Mucosa of descending colon (tissue), 3 donors: ENCODE data around the gene LAMP5. TPM values are rescaled to one million over a fixed set of nuclear protein-coding genes. Genes with fewer than 3 reads are reported as not detected.

Experiments
- ATAC-seq: fragments of 200-7000 bp; cut with Tn5 transposase; one replicate; pipeline ENCODE4 v1.9.1; 2020; ENCODE audit warnings: mild to moderate bottlenecking, moderate library complexity
- DNase-seq, 3 donors: peaks; one replicate each; pipeline ENCODE4 v3.0.0-alpha.2; 2020
- H3K36me3 ChIP-seq: fragments of 200-600 bp; one replicate; pipeline ENCODE4 v1.8.0; 2021; ENCODE audit warnings: low read depth, mild to moderate bottlenecking
- H3K4me1 ChIP-seq: fragments of 200-600 bp; one replicate; pipeline ENCODE4 v1.8.0; 2021; ENCODE audit warnings: low read depth, mild to moderate bottlenecking
- H3K4me3 ChIP-seq: fragments of 200-600 bp; one replicate; pipeline ENCODE4 v1.8.0; 2021; ENCODE audit warnings: mild to moderate bottlenecking
- H3K9me3 ChIP-seq: fragments of 200-600 bp; one replicate; pipeline ENCODE4 v1.8.0; 2021; ENCODE audit warnings: mild to moderate bottlenecking
- intact Hi-C, 2 donors: fragments of 100-400 bp; cut with DNase I in 1 of 2; cut with micrococcal nuclease in 1 of 2; formaldehyde crosslinking; loops; one replicate each; pipeline versions ENCODE4 v1.11.0 to v1.11.1; 2022; cut with DNase I, micrococcal nuclease
- total RNA-seq, 3 donors: library from RNA; stranded (reverse); fragmentation: NEBNext Ultra II Directional in 2 of 3; extraction: Animal tissue kit (Norgen Biotek cat#: 25700) in 2 of 3; gene quantifications; one replicate each; pipeline versions ENCODE4 v1.2.1 to v1.2.4, GENCODE V29; 2021 to 2023
- TF ChIP-seq, protein P1 (sequence below): fragments of 200-600 bp; IDR thresholded peaks from one replicate; pipeline ENCODE4 v1.8.0; 2022; ENCODE audit warnings: antibody characterized with exemption, mild to moderate bottlenecking
- donor health status: DM: no; HTN: no; CAD: no; lungs with moderate emphysema.
- donor health status: DM: no; HTN: no; CAD: no.
- donor health status: DM: no; HTN: yes; CAD: no.

Gene LAMP5
- total RNA-seq, 3 donors from 2014 or later: 0.31 to 0.51 TPM; not detected in 1

DNA sequence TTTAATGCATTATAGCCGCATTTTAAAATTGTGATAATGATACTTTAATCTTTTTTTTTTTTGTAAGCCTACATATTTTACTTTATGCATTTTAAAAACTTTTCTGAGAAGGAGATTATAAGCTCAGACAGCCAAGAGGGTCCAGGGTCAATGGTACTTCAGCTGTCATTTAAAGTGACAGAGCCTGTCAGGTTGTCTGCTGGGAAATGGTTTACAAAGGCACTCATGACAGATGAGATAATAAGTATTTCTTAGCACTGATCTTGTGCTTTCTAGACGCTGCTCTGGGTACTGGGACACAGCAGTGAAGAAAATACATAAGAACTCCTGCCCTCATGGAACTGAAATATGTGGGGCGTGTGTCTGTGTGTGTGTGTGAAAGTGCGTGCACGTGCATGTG is 19.6 kb downstream of the LAMP5 start:
- Histone ChIP-seq H3K9me3 (no peaks in the 10 kb centered on the region), H3K36me3 (no peaks in the 10 kb centered on the region), H3K4me3 (no peak overlapping the region), H3K4me1 (no peaks in the 10 kb centered on the region)
- no peak for ATAC-seq
- intact Hi-C loops: no loop called here
- no peak for DNase-seq
- TF ChIP-seq, protein P1, sequence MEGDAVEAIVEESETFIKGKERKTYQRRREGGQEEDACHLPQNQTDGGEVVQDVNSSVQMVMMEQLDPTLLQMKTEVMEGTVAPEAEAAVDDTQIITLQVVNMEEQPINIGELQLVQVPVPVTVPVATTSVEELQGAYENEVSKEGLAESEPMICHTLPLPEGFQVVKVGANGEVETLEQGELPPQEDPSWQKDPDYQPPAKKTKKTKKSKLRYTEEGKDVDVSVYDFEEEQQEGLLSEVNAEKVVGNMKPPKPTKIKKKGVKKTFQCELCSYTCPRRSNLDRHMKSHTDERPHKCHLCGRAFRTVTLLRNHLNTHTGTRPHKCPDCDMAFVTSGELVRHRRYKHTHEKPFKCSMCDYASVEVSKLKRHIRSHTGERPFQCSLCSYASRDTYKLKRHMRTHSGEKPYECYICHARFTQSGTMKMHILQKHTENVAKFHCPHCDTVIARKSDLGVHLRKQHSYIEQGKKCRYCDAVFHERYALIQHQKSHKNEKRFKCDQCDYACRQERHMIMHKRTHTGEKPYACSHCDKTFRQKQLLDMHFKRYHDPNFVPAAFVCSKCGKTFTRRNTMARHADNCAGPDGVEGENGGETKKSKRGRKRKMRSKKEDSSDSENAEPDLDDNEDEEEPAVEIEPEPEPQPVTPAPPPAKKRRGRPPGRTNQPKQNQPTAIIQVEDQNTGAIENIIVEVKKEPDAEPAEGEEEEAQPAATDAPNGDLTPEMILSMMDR: no peak

DNA sequence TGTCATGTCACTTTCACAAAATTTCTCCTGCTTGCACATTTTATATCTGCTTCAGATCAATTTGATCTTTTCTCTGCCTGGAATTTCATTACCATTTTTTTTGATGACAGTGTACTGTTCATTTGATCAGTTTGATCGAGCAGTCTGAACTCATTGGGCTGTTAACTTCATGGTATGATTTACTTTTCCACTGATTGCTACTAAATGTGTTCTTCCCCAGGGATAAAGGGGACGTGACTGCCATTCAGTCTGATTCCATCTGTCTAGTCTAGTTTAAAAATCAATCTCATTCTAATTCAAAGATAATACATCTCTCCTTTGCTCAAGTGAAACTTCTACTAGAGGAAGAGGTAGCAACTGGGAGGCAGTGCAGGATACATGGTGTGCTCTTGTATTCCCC is 21.1 kb downstream of the LAMP5 start:
- TF ChIP-seq, protein P1: no peak
- intact Hi-C loops: no loop called here

DNA sequence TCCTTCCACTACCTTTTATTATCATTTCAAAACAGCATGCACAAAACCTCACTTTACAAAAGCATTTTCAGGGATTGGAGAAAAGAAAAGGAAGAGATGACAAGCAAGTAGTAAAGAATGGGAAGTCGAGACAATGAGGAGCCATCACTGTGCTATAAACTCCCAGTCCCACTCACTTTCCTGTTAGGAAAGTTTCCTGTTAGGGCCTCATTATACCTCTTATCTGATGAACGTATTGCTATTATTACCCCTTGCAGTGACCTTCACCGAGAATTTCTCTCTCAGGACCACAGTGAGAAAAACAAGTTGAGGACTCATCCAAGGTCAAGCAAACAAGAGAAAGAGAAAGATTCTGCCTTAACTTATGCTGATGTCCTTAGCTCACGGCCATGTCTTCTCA is 28.8 kb downstream of the LAMP5 start:
- no peak for DNase-seq
- no peak for ATAC-seq
- intact Hi-C loops: no loop called here
- Histone ChIP-seq H3K36me3 (no peaks in the 10 kb centered on the region), H3K4me3 (no peak overlapping the region), H3K4me1 (no peaks in the 10 kb centered on the region), H3K9me3 (no peaks in the 10 kb centered on the region)
- TF ChIP-seq, protein P1: no peak

More for the DNA sequence above, 21.1 kb downstream of the LAMP5 start:
- H3K4me3 ChIP-seq: no peak overlapping the region
- H3K4me1 ChIP-seq: no peaks in the 10 kb centered on the region
- no peak for ATAC-seq
- H3K9me3 ChIP-seq: no peaks in the 10 kb centered on the region
- H3K36me3 ChIP-seq: no peaks in the 10 kb centered on the region
- no peak for DNase-seq

DNA sequence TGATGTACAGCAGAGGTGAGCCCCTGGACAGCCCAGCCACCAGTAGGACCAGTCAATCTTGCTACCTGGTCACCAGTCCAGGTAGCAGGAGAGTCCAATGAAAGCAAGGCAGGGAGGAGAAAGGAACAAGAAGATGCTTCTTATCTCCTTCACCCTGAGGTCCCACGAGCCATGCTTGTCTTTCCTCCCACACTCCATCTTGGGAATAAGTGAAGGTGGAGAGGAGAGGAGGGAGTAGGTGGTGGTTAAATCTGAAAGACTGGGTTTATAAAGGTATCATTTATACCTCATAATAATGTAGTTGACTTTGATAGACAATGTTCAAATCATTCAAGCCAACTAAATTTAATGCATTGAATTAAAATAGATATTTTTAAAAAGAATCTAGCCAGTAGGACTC is 35.9 kb downstream of the LAMP5 start:
- no peak overlapping the region for H3K4me3 ChIP-seq
- no peaks in the 10 kb centered on the region for H3K4me1 ChIP-seq
- no peaks in the 10 kb centered on the region for H3K36me3 ChIP-seq
- H3K9me3 ChIP-seq: no peaks in the 10 kb centered on the region
- intact Hi-C loops: no loop called here
- ATAC-seq (no peak), DNase-seq (no peak)
- TF ChIP-seq, protein P1: no peak

DNA sequence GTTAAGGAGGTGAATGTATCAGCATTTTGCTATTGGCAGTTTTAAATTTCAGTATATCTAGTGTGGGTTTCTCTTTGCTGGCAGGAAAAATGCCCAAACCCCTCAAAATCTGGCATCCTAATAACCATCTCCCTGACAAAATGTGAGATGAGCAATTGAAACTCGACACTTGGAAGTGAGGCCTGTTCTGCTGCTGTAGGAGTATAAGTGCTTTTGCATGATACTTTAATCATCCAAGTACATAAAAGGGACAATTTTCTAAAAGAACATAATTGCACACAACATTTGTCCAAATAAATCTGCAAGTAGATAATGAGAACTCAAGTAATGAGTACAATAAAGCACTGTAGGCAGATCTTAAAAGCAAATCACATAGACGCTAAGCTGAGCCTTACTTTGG is 36.5 kb downstream of the LAMP5 start:
- DNase-seq (no peak), ATAC-seq (no peak)
- no peaks in the 10 kb centered on the region for H3K4me1 ChIP-seq
- TF ChIP-seq, protein P1: no peak
- H3K36me3 ChIP-seq: no peaks in the 10 kb centered on the region
- H3K4me3 ChIP-seq: no peak overlapping the region
- H3K9me3 ChIP-seq: no peaks in the 10 kb centered on the region
- intact Hi-C loops: no loop called here
